ENCODE results near the gene TBCB. TPM values are rescaled to one million over a fixed set of nuclear protein-coding genes. Genes with fewer than 3 reads are reported as not detected.

TBCB gene
- total RNA-seq, 1 experiment from 2014 or later: 141 TPM

- TF ChIP-seq ZBTB33 (IDR thresholded peaks at IDR 0.05; ENCODE audit: extremely low read depth, insufficient replicate concordance, low read length) (no peak), YY1 (IDR thresholded peaks at IDR 0.05; ENCODE audit: extremely low read depth, insufficient replicate concordance, low read depth, low read length) (no peak), POLR2AphosphoS5 (IDR thresholded peaks at IDR 0.05; ENCODE audit: low read depth, low read length) (no peak; the same call in 1 of the 2 replicates), RAD21 (IDR thresholded peaks at IDR 0.05; ENCODE audit: low read depth) (no peak), JUND (IDR thresholded peaks at IDR 0.05) (no peak)
Observed at GRCh38 chr19:36144624-36145023, 29.4 kb downstream of the TBCB start (continued).

GRCh38 chr19:36149673-36150406, 34.6 kb downstream of the TBCB start:
- ATAC-seq: no peak

More at GRCh38 chr19:36149673-36150406, 34.6 kb downstream of the TBCB start:
- H3K9me3 ChIP-seq (ENCODE audit: control insufficient read depth in 1 of 2, insufficient read depth in 1 of 2, low read depth in 1 of 2, low read length in 2 of 2): no peaks in the 10 kb centered on the region
- ChIA-PET CTCF (no interaction called here), RAD21 (ENCODE audit: low non-redundant PET in 1 of 2, low total read pairs in 2 of 2, uncharacterized antibody in 2 of 2, unreplicated experiment in 2 of 2) (no interaction called here), POLR2A (interaction anchor here (1.4 kb wide), 1 partner anchor 22 kb away, joined by 4 read pairs; no protein-coding TSS in a partner anchor)
- no peak for DNase-seq (ENCODE audit: low read depth, low spot score)
- H3K9me2 ChIP-seq (ENCODE audit: insufficient read depth): no peaks in the 10 kb centered on the region
- no peaks in the 10 kb centered on the region for H4K20me1 ChIP-seq (ENCODE audit: insufficient read depth)
- TF ChIP-seq CEBPB (IDR thresholded peaks at IDR 0.05; ENCODE audit: low read depth) (no peak), SIN3A (IDR thresholded peaks at IDR 0.05; ENCODE audit: low read depth) (no peak), POLR2A (IDR thresholded peaks at IDR 0.05; ENCODE audit: borderline replicate concordance, extremely low read depth, insufficient read depth, insufficient read length) (no peak), ZFX (IDR thresholded peaks at IDR 0.05) (no peak), ZNF274 (IDR thresholded peaks at IDR 0.05; ENCODE audit: low read depth, low read length) (no peak), SRF (IDR thresholded peaks at IDR 0.05; ENCODE audit: low read depth) (no peak)
- H3K79me2 ChIP-seq (ENCODE audit: insufficient read depth, low read length): peaks cover 27% of the 10 kb centered on the region
- intact Hi-C loops (cut with micrococcal nuclease): no loop called here
- peaks cover 34 to 61% of the 10 kb centered on the region in 2 experiments for H3K36me3 ChIP-seq (ENCODE audit: control insufficient read depth in 1 of 2, insufficient read depth in 2 of 2, low read length in 2 of 2)
- no peak overlapping the region for H3K27ac ChIP-seq (ENCODE audit: low read depth, low read length)
- BruUV-seq (replicated peaks): TSS peak; percentile 57
- no peaks in the 10 kb centered on the region for H3K4me1 ChIP-seq (ENCODE audit: control insufficient read depth in 1 of 2, insufficient read depth in 2 of 2, low read length in 2 of 2)
- no peak overlapping the region for H2AFZ ChIP-seq (ENCODE audit: low read depth, low read length, poor library complexity, severe bottlenecking)
- H3K9ac ChIP-seq (ENCODE audit: low read length): no peak overlapping the region
- H3K4me3 ChIP-seq (replicated peaks in 1 of 2; ENCODE audit: low read depth in 1 of 2, low read length in 2 of 2): no peak overlapping the region
- H3K4me2 ChIP-seq (ENCODE audit: low read length): no peak overlapping the region
- H3K27me3 ChIP-seq (ENCODE audit: insufficient read depth, low read length): no peaks in the 10 kb centered on the region
